Brain pericyte (primary cell): ENCODE data around the gene TBC1D10A.

Experiments used
- DNase-seq: peaks from one replicate; pipeline ENCODE4 v3.0.0-alpha.2; 2012; ENCODE audit warnings: low read depth, low spot score

Gene TBC1D10A

GRCh38 chr22:30267382-30268302, 59.1 kb downstream of the TBC1D10A start:
- no peak for DNase-seq

GRCh38 chr22:30266445-30267381, 60.0 kb downstream of the TBC1D10A start, which contains the start of gene OSM:
OSM (minus strand) TSS chr22:30266851; CDS start chr22:30266799, 52 bp downstream.
- no peak for DNase-seq

GRCh38 chr22:30265823-30266444, 60.8 kb downstream of the TBC1D10A start:
- no peak for DNase-seq

DNA sequence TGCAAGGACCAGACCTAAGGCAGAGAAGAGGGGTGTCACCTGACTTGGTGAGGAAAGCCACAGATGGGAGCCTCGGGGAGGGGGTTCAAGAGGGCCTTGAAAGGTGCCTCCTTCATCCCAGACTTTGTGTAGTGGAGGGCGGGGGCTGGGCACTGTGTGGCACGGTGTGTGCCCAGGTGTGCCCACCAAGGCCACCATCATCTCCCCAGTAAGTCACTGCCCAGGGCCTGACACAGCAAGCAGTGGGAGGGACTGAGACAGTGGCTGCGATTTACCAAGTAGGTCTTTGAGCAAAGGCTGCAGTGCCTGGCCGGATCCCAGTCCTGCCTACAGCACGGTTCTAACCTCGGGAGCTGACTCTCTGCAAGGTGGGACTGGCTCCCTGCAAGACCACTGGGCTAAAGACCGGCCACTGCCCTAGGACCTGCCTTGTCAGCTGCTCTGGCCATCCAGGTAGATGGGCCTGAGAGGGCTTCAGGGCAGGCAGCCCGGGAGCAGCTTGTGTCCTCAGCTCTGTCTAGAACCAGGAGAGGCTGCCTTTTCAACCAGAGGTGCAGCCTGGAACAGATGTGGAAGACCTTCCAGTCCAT, 61.5 kb downstream of the TBC1D10A start:
- DNase-seq: no peak

- no peak for DNase-seq
Observed at GRCh38 chr22:30263883-30264282, 62.9 kb downstream of the TBC1D10A start.

DNA sequence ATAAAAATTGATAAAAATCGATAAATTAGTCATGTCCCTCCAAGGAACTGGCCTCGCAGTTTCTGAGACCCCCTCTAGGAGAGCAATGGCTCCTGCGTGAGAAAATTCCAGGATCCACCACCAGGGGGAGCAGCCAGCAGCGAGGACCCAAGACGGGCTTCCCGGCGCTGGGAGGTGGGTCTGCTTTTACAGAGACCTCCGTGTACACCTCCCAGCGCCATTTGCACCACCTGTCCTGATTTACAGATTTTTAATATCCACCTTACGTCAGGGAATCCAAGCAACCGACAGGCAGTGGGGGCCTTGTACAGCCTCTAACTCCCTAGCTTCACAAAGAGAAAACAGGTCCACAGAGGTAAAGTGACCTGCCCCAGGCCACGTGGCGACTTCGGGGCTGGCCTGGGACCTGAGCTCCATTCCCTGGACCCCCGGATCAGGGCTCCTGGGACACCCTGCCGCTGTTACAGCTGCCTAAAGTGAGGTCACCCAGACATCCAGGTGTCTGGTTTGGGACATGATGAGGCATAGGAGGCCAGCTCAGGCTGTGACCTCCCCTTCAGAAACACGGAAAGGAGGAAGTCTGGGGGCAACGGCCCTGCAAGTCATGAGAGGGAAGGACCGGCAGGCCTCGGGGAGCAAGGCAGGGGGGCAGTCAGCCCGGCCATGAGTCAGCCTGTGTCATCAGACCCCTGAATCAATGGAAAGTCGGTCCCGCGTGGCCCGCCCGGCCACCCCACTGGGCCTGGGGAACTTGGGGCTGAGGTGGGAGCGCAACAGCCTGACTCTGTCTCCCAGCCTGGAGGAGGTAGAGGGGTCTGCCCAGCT, 63.6 kb downstream of the TBC1D10A start:
- DNase-seq: no peak

GRCh38 chr22:30262112-30262511, 64.6 kb downstream of the TBC1D10A start:
- no peak for DNase-seq

GRCh38 chr22:30261134-30261533, 65.6 kb downstream of the TBC1D10A start:
- DNase-seq: no peak

GRCh38 chr22:30260682-30261081, 66.1 kb downstream of the TBC1D10A start:
- no peak for DNase-seq

DNA sequence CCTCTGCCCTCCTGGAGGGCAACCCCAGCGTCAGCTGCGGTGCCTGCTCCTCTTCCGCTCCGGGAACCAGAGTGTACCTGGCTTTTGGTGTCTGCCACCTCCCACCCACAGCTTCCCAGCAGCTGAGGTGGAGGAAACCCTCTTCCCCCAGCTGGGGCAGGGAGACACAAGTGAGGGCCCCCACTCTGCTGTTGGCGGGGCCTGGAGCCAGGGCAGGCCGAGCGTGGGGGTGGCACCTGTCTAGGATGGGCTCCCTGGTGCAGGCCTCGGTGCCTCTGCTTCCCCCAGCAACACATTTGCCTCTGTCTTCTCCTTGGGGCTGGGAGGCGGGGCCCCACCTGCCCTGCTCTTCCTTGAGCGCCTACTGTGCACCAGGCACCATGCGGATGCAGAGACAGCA, 66.5 kb downstream of the TBC1D10A start:
- DNase-seq: no peak

DNA sequence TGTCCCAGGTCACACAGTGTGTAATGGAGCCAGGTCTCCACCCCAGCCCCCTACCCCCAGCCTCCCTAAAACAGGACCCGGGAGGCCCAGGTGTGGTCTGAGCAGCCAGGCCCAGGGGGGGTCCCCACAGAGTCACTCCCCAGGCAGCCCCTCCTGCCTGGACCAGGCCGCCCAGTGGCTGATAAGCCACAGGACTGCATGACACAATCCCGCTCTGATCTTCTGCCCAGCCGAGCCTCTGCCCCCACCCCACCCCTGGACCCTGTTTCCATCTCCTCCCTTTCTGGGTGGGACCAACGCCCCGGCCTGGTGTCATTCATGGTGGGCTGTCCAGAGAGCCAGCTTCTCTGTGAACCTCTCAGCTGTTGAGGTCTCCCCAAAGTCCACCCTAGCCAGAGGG, 72.4 kb downstream of the TBC1D10A start:
- DNase-seq: no peak

DNA sequence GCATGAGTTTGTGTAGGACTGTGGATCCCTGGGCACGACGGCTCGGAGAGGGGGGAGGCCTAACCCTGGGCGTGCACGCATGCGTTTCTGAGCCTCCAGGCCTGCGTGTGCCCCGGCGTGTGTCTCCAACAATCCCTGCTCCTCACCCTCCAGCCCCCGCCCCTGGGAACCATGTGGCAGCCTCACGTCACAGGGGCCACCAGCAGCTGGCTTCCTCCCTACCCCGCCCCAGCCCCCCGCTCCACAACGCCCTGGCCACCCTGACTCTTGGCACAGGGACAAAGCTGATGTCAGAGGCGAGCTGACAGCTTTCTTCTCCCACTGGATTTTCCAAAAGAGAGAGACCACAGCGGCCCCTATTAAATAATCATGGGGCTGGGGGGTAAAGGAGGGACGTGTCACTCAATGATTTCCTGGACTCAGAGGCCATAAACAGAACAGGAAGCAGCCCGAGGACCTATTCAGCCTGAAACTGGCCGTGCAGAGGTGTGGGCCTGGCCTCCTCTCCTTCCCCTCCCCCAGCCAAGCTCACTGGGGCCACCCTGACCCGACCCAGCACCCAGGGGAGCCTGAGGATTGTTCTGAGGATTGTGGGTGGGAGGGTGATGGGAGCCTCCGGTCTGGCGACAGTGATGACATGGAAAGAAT, 73.4 kb downstream of the TBC1D10A start:
- DNase-seq: no peak

DNA sequence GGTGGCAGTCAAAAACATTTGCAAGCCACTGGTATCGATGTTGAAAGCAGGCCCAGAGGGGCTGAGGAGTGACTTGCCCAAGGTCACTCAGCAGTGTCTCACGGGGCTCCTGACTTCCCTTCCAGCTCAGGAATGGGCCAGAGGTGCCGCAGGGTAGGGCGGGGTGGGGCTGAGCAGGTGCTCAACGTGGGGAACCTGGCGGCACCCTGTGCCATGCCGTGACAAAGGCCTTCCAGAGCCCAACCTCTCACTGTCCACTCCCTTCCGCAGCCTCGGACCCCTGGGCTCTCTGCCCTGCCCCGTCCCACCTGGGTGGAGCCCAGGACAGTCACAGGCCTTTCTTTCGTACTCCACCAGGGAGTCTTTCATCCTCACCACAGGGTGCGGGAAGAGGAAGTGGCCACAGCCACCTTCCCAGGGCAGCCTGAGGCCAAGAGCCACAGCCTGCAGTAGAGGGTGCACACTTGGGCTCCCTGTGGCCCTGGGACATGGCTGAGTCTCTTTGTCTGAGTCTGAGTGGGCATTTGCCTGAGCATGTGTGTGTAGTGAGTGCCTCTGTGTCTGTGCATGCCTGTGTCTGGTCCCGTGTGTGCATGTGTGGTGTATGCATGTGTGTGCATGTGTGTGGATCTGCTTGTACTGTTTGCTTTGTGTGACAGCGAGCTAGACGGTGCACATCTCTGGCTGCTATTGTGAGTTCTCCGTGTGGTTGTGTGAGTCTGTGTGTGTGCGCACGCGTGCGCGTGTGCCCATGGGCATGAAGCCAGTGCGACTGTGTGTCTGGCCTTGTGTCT, 74.1 kb downstream of the TBC1D10A start:
- no peak for DNase-seq

DNA sequence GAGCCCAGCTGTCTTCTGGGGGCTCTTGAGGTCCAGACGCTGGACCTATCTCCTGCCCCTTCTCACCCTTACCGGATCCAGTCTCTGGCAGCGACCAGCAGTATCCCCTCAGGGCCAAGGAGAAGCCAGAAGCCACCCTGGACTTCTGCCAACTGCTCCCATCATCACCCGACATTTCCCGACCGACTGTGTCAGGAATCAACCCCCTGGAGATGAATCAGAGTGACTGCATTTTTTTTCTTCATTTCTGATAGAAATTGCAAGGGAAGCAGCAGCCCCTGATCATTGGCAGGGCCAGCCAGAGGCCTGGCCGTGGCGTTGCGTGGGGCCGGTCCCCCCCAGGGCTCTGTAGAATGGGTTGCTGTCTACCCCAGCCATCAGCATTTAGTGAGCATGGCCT, 75.0 kb downstream of the TBC1D10A start:
- no peak for DNase-seq

GRCh38 chr22:30250661-30251267, 76.0 kb downstream of the TBC1D10A start:
- no peak for DNase-seq

DNA sequence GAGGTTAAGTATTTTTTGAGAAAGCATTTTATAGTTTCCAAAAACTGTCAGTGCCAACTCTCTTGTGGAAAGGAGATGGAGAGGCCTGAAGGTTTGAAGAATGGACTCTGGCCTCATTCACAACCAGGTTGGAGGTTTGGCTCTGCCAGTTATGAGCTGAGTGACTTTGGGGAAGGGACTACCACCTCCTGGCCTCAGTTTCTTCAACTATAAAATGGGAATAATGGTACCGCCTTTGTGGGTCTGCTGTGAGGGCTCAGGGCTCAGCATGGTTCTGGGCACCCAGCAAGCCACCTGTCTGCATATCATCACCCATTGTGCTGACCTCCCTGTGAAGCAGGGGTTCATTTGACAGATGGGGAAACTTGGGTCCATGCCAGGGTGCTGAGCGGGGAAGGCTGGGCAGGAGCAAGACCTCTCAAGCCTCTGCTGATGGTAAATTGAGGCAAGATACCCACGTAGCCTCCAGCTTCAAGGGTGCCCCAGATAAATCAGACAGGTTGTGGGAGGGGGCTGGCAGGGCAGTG, 76.6 kb downstream of the TBC1D10A start:
- no peak for DNase-seq

DNA sequence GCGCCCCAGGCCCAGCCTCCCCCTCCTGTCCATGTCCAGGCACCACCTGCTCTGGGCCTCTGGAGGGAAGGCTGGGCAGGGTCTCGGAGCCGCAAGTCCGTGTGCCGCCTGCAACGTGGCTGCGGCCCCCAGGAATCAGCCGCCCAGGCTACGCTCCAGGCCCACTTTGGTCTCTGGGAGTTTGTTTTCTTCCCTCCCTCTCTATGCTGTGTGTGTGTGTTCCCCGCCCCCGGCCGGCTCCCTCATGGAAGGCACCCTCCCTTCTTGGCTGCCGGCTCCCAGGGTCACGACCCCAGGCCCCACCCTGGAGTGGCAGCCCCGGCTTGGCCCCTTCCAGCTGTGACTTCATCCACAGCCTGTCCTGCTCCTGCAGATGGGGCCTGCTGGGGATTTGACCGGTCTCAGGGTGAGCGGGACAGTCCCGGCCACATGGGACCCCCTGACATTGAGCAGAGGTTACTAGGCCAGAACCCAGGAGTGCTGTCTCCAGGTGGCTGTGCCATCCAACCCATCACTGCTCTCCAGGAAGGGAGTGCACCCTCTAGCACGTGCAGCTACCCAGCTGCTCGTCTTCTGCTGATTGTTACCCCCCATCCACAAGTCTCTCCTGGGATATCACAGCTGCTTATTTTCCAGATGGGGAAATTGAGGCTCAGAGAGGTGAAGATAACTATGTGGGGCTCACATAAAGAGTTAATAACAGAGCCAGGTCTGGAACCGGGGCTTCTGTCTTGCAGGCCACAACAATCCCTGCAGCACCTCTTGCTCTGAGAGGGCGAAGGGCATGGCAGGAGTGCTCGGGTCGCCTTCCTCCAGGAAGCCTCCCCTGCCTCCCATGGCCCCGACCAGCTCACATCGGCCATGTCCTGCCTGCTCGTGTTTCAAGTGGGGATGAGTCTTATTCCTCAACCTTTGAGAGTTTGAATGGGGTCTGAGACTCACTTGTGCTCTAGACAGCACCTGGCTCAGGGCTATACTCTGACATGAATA, 77.4 kb downstream of the TBC1D10A start:
- DNase-seq: no peak
